Upper lobe of left lung (tissue), 4 donors: ENCODE results near the gene GSTO2.

Experiments used
- CTCF ChIP-seq, 6 experiments: fragments of 450-650 bp in 4 of 6; fragments of 200-600 bp in 2 of 6; sonication (generic) in 2 of 6; IDR thresholded peaks; one replicate each; pipeline ENCODE4 v1.5.1; 2016 to 2019; ENCODE audit warnings: antibody characterized with exemption in 6 of 6
- POLR2A ChIP-seq, 4 donors: fragments of 450-650 bp; IDR thresholded peaks; one replicate each; pipeline ENCODE4 v1.5.1; 2016 to 2017; ENCODE audit warnings: antibody characterized with exemption in 4 of 4, mild to moderate bottlenecking in 2 of 4

- TF ChIP-seq CTCF (IDR thresholded peaks at IDR 0.05) (no peak), POLR2A (IDR thresholded peaks at IDR 0.05) (no peak)
Observed at GRCh38 chr10:104323760-104324201, 54.8 kb downstream of the GSTO2 start.
